Astrocyte (in vitro differentiated cells and primary cell): ENCODE results near the gene CRELD2. TPM values are rescaled to one million over a fixed set of nuclear protein-coding genes. Genes with fewer than 3 reads are reported as not detected.

ENCODE experiments used
- DNase-seq: peaks from one replicate; pipeline ENCODE4 v3.0.0-alpha.2; 2010; ENCODE audit warnings: low read depth
- FAIRE-seq: peaks from 2 replicates; lab custom pipeline; 2011; peaks lifted over from hg19 to GRCh38; lab: Jason Lieb, UNC
- H2AFZ ChIP-seq: 2 replicates; pipeline ENCODE4 v1.6.0; 2012; ENCODE audit warnings: low read depth, low read length, inconsistent platforms
- H3K27ac ChIP-seq: 2 replicates; pipeline ENCODE4 v1.5.1; 2011; ENCODE audit warnings: low read depth, low read length, inconsistent platforms
- H3K27me3 ChIP-seq: 2 replicates; pipeline ENCODE4 v1.6.0; 2011; ENCODE audit warnings: low read length, inconsistent platforms; ENCODE audit not compliant: insufficient read depth
- H3K36me3 ChIP-seq: 2 replicates; pipeline ENCODE4 v1.5.1; 2011; ENCODE audit warnings: low read length, inconsistent platforms; ENCODE audit not compliant: insufficient read depth
- H3K4me1 ChIP-seq: 2 replicates; pipeline ENCODE4 v1.5.1; 2011; ENCODE audit warnings: low read length, inconsistent platforms; ENCODE audit not compliant: insufficient read depth
- H3K4me2 ChIP-seq: 2 replicates; pipeline ENCODE4 v1.6.0; 2012; ENCODE audit warnings: low read length, inconsistent platforms
- H3K4me3 ChIP-seq: 2 replicates; pipeline ENCODE4 v1.5.1; 2011; ENCODE audit warnings: low read depth, mild to moderate bottlenecking, low read length, inconsistent platforms; ENCODE audit not compliant: insufficient read depth
- H3K79me2 ChIP-seq: 2 replicates; pipeline ENCODE4 v1.6.0; 2012; ENCODE audit warnings: mild to moderate bottlenecking, low read length, inconsistent platforms; ENCODE audit not compliant: insufficient read depth
- H3K9ac ChIP-seq: 2 replicates; pipeline ENCODE4 v1.6.0; 2012; ENCODE audit warnings: mild to moderate bottlenecking, low read length, inconsistent platforms
- H3K9me3 ChIP-seq: 2 replicates; pipeline ENCODE4 v1.5.1; 2012; ENCODE audit warnings: low read depth, mild to moderate bottlenecking, low read length, inconsistent platforms; ENCODE audit not compliant: insufficient read depth
- H4K20me1 ChIP-seq: 2 replicates; pipeline ENCODE4 v1.6.0; 2012; ENCODE audit warnings: low read length, inconsistent platforms; ENCODE audit not compliant: insufficient read depth
- H3K27ac Mint-ChIP-seq: one replicate; pipeline ENCODE4 v1.8.0; 2021; ENCODE audit warnings: mild to moderate bottlenecking, mixed read lengths; ENCODE audit not compliant: unreplicated experiment
- H3K27me3 Mint-ChIP-seq: one replicate; pipeline ENCODE4 v1.8.0; 2021; ENCODE audit warnings: low read depth, mixed read lengths; ENCODE audit not compliant: unreplicated experiment
- H3K36me3 Mint-ChIP-seq: one replicate; pipeline ENCODE4 v1.8.0; 2021; ENCODE audit warnings: low read depth, mixed read lengths; ENCODE audit not compliant: unreplicated experiment
- H3K4me1 Mint-ChIP-seq: one replicate; pipeline ENCODE4 v1.8.0; 2021; ENCODE audit warnings: low read depth, mixed read lengths; ENCODE audit not compliant: unreplicated experiment
- H3K4me3 Mint-ChIP-seq: one replicate; pipeline ENCODE4 v1.8.0; 2021; ENCODE audit warnings: mild to moderate bottlenecking, moderate library complexity, mixed read lengths; ENCODE audit not compliant: unreplicated experiment
- H3K9me3 Mint-ChIP-seq: one replicate; pipeline ENCODE4 v1.8.0; 2021; ENCODE audit warnings: mild to moderate bottlenecking, mixed read lengths; ENCODE audit not compliant: unreplicated experiment
- EZH2 ChIP-seq: IDR thresholded peaks from 2 replicates; pipeline ENCODE4 v1.6.1; 2012; ENCODE audit warnings: mild to moderate bottlenecking, low read length, inconsistent platforms; ENCODE audit not compliant: insufficient read depth
- total RNA-seq: library from RNA; stranded (reverse); gene quantifications from 2 replicates; pipeline ENCODE4 v1.2.1, GENCODE V29; 2021
- TF ChIP-seq, protein P1 (sequence below): IDR thresholded peaks from 2 replicates; pipeline ENCODE4 v1.5.1; 2011; ENCODE audit warnings: low read depth, mild to moderate bottlenecking, inconsistent platforms, low read length, moderate library complexity; ENCODE audit not compliant: insufficient read depth

The CRELD2 gene
- total RNA-seq, 1 donor from 2014 or later, result 49.6 TPM

DNA sequence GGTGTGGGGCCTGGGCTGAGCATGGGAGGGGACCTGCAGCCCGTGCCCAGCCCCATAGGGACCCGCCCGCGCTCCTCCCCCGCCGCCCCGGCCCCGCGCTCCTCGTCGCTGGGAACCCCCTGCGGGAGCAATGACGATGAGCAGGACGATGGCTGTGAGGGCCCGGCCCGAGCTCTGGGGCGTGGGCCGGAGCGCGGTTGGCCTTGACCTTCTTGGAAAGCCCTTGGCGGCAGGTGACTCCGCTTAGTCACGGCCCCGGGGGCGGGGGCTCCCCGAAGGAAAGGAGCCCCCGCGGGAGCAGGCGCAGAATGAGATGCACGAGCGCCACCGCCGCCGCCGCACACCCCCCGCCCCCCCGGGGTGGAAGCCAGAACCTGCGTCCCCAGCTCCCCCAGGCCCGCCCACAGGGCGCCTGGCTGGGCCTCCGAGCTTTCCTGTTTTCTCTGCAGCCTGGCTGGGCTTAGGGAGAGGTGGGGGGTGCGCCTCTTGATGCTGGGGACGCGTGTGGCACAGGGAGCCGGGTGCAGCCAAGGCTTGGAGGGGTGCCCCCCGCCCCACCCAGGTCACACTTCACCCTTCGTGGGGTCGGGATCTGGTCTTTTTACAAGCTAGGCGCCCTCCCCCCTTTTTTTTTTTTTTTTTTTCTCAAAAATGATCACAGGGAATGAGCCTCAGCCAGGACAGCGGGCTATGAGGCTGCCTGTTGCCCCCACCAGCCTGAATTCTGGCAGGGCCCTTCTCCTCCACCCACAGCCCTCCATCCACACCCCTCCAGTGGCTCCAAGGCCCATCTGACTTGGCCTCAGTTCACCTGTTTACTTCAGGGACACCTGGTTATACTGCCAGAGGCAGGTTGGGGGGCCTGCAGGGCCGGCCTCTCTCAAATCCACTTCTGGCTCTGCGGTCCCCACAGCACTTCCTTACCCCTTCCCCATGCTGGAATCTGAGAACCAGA is 17.9 kb downstream of the CRELD2 start:
- Histone ChIP-seq H3K27ac (no peak overlapping the region), H3K27me3 (no peaks in the 10 kb centered on the region), H2AFZ (no peak overlapping the region), H3K79me2 (no peaks in the 10 kb centered on the region), H3K9ac (peak overlapping the region; percentile 38), H3K4me3 (peak overlapping the region; percentile 28), H3K9me3 (no peaks in the 10 kb centered on the region), H4K20me1 (no peaks in the 10 kb centered on the region), H3K36me3 (no peaks in the 10 kb centered on the region), H3K4me1 (peaks cover 18% of the 10 kb centered on the region), H3K4me2 (peak overlapping the region; percentile 79)
- H3K4me1 Mint-ChIP-seq, result no peaks in the 10 kb centered on the region
- peaks cover 5% of the 10 kb centered on the region for H3K27me3 Mint-ChIP-seq
- TF ChIP-seq, protein P1, sequence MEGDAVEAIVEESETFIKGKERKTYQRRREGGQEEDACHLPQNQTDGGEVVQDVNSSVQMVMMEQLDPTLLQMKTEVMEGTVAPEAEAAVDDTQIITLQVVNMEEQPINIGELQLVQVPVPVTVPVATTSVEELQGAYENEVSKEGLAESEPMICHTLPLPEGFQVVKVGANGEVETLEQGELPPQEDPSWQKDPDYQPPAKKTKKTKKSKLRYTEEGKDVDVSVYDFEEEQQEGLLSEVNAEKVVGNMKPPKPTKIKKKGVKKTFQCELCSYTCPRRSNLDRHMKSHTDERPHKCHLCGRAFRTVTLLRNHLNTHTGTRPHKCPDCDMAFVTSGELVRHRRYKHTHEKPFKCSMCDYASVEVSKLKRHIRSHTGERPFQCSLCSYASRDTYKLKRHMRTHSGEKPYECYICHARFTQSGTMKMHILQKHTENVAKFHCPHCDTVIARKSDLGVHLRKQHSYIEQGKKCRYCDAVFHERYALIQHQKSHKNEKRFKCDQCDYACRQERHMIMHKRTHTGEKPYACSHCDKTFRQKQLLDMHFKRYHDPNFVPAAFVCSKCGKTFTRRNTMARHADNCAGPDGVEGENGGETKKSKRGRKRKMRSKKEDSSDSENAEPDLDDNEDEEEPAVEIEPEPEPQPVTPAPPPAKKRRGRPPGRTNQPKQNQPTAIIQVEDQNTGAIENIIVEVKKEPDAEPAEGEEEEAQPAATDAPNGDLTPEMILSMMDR, result no peak
- TF ChIP-seq EZH2, result no peak
- DNase-seq (peak; percentile 66), FAIRE-seq (no peak)
- H3K9me3 Mint-ChIP-seq, result peaks cover 5% of the 10 kb centered on the region
- no peaks in the 10 kb centered on the region for H3K36me3 Mint-ChIP-seq
- H3K4me3 Mint-ChIP-seq, result no peak overlapping the region
- H3K27ac Mint-ChIP-seq, result no peak overlapping the region

DNA sequence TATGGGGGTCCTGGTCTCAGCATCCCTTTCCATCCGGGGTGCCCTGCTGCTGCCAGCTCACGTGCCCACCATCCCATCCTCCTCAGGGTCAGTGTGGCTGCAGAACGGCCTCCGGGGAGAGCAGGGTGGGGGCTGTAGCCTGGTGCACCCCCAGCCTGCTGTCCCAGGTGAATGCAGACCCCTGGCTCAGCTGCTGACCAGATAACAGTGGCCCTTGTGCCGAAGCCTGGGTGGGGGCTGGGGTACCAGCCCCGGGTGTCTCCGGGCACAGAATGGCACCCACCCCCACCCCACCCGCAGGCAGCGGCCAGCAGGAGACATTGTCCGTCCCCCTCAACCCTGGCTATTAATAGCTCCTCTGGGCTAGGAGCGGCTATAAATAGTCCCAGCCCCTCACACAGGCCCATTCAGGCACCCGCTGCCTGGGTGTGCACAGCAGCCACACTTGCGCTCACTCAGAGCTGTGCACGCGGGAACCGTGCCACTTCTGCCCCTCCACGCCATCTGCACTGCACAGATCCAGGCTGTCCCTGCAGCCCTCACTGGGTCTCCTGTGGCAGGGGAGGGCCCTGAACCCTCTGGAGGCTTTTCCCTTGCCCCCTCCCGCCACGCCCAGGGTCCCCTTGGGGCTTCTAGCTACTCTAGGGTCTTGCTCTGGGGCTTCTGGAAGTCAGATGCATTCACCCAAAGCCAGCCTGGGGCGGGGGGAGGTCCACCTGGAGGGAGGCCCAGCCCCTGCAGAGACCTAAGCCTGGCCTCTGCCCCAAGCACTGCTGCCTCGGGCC is 18.7 kb downstream of the CRELD2 start:
- Mint-ChIP-seq H3K4me1 (no peaks in the 10 kb centered on the region), H3K27me3 (peaks cover 5% of the 10 kb centered on the region), H3K4me3 (no peak overlapping the region), H3K27ac (no peak overlapping the region), H3K9me3 (peaks cover 5% of the 10 kb centered on the region), H3K36me3 (no peaks in the 10 kb centered on the region)
- Histone ChIP-seq H3K4me1 (peaks cover 18% of the 10 kb centered on the region), H3K4me3 (no peak overlapping the region), H3K4me2 (no peak overlapping the region), H3K79me2 (no peaks in the 10 kb centered on the region), H3K27ac (no peak overlapping the region), H4K20me1 (no peaks in the 10 kb centered on the region), H3K9ac (no peak overlapping the region), H2AFZ (no peak overlapping the region), H3K36me3 (no peaks in the 10 kb centered on the region), H3K9me3 (no peaks in the 10 kb centered on the region), H3K27me3 (no peaks in the 10 kb centered on the region)
- FAIRE-seq, result no peak
- DNase-seq, result no peak
- TF ChIP-seq, protein P1, result no peak
- TF ChIP-seq EZH2, result no peak
